NCI-H345 treated with DMSO at 0.1 percent for 48 hours (cell line): ENCODE results near the gene FAM78B.

Experiments used
- DNase-seq: peaks from one replicate; lab custom pipeline; 2025; ENCODE audit not compliant: unreplicated experiment; lab: John Stamatoyannopoulos, UW

Gene FAM78B

GRCh38 chr1:166121010-166121409 is 45.8 kb downstream of the FAM78B start:
- no peak for DNase-seq

DNA sequence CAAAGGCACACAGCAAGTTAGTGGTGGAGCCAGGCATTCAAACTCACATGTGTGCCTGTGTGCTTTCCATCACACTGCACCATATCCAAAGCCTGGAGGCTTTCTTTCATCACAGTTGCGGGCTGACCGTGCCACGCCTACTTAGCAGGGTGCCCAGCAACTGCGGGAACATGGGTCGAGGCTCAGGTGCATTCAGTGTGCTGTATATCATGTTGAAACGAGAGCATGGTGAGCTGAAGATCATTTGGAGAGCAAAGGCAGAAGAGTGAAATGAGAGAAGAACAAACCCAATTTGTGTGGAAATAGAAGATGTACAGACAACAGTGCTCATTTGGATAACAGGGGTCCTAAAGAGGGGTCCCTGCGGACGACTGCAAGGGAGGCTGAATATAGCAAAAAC is 46.5 kb downstream of the FAM78B start:
- no peak for DNase-seq

- no peak for DNase-seq
Observed at GRCh38 chr1:166119471-166119965, 47.3 kb downstream of the FAM78B start.

- no peak for DNase-seq
Observed at GRCh38 chr1:166117776-166118175, 49.0 kb downstream of the FAM78B start.

DNA sequence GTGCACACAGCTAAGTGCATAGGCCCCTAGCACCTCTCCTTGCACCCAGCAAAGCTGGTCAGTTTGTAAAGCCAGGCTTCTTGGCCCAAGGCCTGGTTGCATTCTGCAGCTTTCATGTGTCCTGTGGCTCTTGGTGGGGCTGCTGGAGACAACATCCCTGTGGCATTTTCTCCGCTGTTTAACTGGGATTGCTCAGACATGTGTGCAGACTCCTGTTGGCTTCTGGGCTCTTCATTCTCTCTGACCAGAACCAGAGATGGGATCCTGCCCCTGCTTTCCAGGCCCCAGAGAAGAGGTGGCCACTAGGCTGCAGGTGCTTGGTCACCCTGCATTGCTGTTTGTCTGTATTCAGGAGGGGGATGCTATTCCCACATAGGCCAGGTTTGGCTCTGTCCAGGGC is 50.8 kb downstream of the FAM78B start:
- DNase-seq, result no peak

- no peak for DNase-seq
Observed at GRCh38 chr1:166114419-166114818, 52.4 kb downstream of the FAM78B start.

- no peak for DNase-seq
Observed at GRCh38 chr1:166113630-166114029, 53.2 kb downstream of the FAM78B start.

- no peak for DNase-seq
Observed at GRCh38 chr1:166113031-166113430, 53.8 kb downstream of the FAM78B start.

- no peak for DNase-seq
Observed at GRCh38 chr1:166112425-166112824, 54.4 kb downstream of the FAM78B start.

- DNase-seq, result no peak
Observed at GRCh38 chr1:166111430-166111829, 55.4 kb downstream of the FAM78B start.

DNA sequence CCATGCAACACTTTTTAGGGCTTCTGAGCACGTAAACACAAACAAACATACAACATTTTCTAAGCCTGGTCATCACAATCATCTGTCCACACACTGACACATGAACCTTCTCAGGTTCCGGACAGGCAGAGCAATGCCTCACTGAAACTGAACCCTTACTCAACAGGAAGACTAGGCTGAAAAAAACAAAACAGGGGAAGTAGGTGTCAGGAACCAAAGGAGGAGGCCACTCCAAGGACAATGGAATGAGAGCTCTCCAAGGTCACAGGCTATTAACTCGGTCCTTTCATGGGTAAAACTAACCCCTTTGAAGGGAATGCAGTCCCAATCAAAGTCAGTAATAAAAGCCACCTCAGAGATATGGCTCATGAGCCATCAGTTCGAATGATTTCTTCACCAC is 76.6 kb downstream of the FAM78B start:
- peak; percentile 27 for DNase-seq

GRCh38 chr1:166089804-166090203 is 77.0 kb downstream of the FAM78B start:
- DNase-seq, result no peak

DNA sequence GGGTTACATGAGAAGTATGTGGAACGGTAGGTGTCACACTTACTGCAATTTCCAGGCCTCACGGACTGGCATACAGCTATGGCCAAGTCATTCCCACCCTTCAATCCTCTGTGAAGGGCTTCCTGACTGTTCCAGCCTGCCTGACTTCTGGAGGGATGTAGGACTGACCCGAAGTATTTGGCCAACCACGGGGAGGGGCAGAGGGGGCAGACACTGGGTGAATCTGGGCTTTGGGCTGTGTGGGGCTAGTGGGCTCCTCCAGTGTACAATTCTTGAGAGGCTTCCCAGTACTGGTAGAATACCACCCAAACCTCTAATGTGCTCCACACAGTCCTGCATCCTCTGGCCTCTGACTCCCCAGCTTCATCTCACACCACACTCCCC is 78.2 kb downstream of the FAM78B start:
- no peak for DNase-seq

DNA sequence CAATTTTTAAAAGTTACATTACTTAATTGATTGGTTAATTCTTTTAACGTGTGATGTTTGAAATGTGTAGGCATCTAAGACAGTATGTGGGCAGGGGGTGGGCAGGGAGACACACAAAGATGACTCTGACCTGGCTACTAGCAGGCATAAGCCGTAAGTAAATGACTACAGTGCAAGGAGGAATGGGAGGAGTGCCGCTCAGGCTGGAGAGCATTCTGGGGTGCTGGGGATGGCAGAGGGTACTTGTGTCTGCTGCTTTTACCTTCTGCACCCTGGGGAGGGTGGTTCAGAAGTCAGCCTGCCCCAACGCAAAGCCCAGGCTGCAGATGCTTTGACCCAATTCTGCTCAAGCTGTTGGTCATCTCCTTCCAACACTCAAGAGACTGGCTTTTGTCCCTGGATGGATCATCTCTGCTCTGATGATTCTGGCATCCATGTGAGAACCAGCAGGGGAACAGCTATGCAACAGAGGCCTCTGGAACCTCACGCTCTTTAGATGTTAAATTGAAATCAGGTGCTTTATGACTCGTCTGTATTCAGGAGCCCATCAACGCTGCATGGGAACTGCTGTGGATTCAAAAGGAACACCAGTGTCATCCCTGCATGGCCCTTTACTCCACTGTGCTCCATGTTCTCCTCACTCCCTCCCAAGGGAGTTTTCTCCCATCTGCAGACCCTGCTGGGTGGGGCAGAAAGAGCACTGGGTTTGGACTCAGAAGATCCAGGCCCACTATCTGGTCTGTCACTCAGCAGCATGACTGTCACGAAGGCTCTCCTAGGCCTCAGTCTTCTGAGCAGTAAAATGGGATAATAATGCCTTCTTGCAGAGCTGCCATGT is 78.8 kb downstream of the FAM78B start:
- no peak for DNase-seq

DNA sequence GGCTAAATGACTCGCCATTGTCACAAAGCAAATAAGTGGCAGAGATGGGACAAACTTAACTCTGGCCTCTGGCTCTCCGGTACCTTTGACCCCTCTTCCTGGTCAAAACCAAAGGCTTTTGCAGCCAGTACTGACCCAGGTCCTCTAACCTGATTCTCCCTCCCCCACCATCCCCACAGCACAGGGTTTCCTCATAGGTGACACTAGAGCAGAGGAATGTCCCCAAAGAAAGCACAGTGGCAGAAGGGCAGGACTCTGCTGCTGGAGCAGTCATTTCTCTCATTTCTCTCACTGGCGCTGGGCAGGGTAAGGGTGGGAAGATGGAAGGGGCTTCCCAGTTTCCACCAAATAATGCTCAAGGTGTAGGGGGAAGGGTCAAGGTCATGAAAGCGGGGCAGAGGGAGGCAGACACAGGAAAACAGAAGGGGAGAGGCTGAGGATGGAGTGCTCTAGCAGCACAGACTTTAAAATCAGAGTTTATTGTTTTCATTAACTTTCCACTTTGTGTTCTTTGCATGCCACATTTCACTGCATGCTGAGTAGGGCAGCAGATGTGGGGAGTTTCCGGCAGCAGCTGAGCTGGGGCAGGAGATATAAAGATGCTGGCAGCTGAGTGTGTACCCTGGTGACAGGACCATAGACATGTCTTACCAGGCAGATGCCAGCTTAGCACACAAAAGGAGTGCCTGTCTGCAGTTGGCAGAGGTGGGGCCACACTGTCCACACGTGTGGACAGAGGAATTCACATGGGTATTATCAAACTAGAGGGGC is 80.5 kb downstream of the FAM78B start:
- DNase-seq, result no peak

- peak; percentile 20 for DNase-seq
Observed at GRCh38 chr1:166084613-166085012, 82.2 kb downstream of the FAM78B start.

DNA sequence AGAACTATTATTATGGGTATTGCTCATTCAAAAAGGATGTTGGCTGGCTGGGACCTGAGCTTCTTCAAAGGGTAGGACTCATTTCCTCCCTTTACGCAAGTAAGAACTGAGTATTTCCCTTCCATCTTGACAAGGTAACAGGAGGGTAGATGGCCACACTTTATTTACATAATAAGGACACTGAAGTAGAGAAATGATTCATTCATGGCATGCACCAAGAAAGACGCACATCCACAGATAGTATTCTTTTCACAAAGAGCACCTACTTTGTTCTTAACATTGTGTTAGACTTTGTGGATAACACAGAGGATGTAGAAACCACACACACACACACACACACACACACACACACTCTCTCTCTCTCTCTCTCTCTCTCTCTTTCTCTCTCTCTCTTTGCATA is 82.9 kb downstream of the FAM78B start:
- DNase-seq, result no peak

DNA sequence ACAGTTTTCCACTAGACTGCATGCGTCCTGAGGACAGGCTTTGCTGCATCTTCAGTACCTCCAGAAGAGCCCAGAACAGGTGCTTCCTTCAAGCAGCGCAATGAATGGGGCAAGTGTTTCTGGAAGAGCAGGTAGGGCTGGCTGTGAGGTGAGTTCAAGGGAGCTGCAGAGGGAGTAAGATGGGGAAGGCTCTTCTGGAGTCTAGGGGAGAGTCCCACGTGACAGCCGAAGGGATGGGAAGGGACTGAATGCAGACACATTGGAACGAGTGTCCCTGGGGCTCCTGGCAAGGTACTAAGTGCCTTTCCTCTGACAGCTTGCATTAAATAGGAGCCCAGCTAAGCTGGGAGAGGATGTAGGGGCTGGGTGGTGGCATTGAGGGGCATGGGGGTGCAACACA is 84.2 kb downstream of the FAM78B start:
- DNase-seq, result no peak

GRCh38 chr1:166080967-166081870 is 85.6 kb downstream of the FAM78B start:
- DNase-seq, result no peak

DNA sequence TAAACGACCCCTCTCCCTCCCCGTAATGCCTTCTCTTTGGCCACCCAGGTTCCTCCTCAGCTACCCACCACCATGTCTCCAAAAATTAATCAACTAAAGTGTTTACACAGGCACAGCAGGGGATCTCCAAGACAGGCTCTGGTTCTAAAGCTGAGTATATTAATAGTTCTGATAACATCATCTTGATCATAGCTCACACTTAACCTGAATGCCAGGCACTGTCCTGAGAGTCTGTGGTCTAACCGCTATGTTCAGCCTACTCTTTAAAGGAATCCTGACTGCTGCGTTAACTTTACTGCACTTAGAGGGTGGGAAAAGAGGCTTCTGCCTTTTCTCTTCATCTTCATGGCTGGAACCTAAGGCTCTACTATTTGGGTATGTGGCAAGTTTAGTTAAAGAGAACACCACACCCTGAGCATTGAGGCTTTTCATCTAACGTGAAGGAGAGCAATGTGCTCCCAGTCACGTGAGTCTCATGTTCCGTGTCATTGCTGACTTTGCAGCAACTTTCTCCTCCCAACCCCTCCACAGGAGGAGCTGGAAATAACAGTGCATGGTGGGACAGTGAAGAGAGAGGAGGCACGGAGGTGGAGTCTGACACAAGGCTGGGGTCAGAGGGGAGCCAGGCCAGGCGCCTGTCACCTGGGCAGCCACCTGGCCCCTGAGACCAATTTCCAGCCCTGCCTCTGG is 86.4 kb downstream of the FAM78B start:
- DNase-seq, result no peak

- no peak for DNase-seq
Observed at GRCh38 chr1:166079276-166079675, 87.5 kb downstream of the FAM78B start.
